Endodermal cell (in vitro differentiated cells): Measurements from ENCODE around the gene TUBGCP2. TPM values are rescaled to one million over a fixed set of nuclear protein-coding genes. Genes with fewer than 3 reads are reported as not detected.

Experiments used
- DNase-seq: peaks from one replicate; pipeline ENCODE4 v3.0.0-alpha.2; 2017
- H3K27ac ChIP-seq: 2 replicates; pipeline ENCODE4 v1.5.1; 2013; ENCODE audit warnings: mild to moderate bottlenecking, low read depth, low read length, moderate library complexity
- H3K27me3 ChIP-seq: 2 replicates; pipeline ENCODE4 v1.6.1; 2013; ENCODE audit warnings: mild to moderate bottlenecking, low read length, moderate library complexity; ENCODE audit not compliant: insufficient read depth, control insufficient read depth, poor library complexity, severe bottlenecking
- H3K36me3 ChIP-seq: 2 replicates; pipeline ENCODE4 v1.7.0; 2013; ENCODE audit warnings: mild to moderate bottlenecking, low read length, moderate library complexity; ENCODE audit not compliant: control insufficient read depth, insufficient read depth
- H3K4me1 ChIP-seq: one replicate; pipeline ENCODE4 v1.7.0; 2013; ENCODE audit warnings: low read length; ENCODE audit not compliant: control insufficient read depth, insufficient read depth
- H3K4me3 ChIP-seq: 2 replicates; pipeline ENCODE4 v1.5.1; 2013; ENCODE audit warnings: mild to moderate bottlenecking, low read length, moderate library complexity
- H3K9ac ChIP-seq: 2 replicates; pipeline ENCODE4 v1.6.1; 2013; ENCODE audit warnings: mild to moderate bottlenecking, low read length, moderate library complexity; ENCODE audit not compliant: poor library complexity, severe bottlenecking; ENCODE audit errors: extremely low read depth
- H3K9me3 ChIP-seq: 2 replicates; pipeline ENCODE4 v1.6.1; 2013; ENCODE audit warnings: mild to moderate bottlenecking, low read length, moderate library complexity; ENCODE audit not compliant: control insufficient read depth
- H3K27ac Mint-ChIP-seq: 2 replicates; pipeline ENCODE4 v1.8.0; 2020; ENCODE audit warnings: mixed read lengths
- H3K27me3 Mint-ChIP-seq: 2 replicates; pipeline ENCODE4 v1.8.0; 2021; ENCODE audit warnings: mild to moderate bottlenecking, mixed read lengths; ENCODE audit not compliant: insufficient read depth
- H3K36me3 Mint-ChIP-seq: 2 replicates; pipeline ENCODE4 v1.8.0; 2020; ENCODE audit warnings: low read depth, mixed read lengths
- H3K4me1 Mint-ChIP-seq: 2 replicates; pipeline ENCODE4 v1.8.0; 2020; ENCODE audit warnings: mixed read lengths
- H3K4me3 Mint-ChIP-seq: 2 replicates; pipeline ENCODE4 v1.8.0; 2020; ENCODE audit warnings: mild to moderate bottlenecking, moderate library complexity, mixed read lengths
- H3K9me3 Mint-ChIP-seq: 2 replicates; pipeline ENCODE4 v1.8.0; 2020; ENCODE audit warnings: mild to moderate bottlenecking, mixed read lengths
- WGBS, 2 experiments: methylation state at CpG; one replicate each; pipeline versions ENCODE4 v1.1.5 to v1.1.7; 2013; ENCODE audit warnings: missing lambda C conversion rate in 2 of 2, mixed read lengths in 1 of 2; ENCODE audit not compliant: insufficient coverage in 1 of 2, insufficient read length in 1 of 2; 5-methylcytosine and 5-hydroxymethylcytosine counted together
- total RNA-seq, 2 donors: library from RNA; stranded (reverse); fragmentation: NEBNext Ultra II Directional in 1 of 2; extraction: Animal tissue kit (Norgen Biotek cat#: 25700) in 1 of 2; gene quantifications; 2 replicates in 1 of 2; 3 replicates in 1 of 2; pipeline ENCODE4 v1.2.1, GENCODE V29; 2021
- TF ChIP-seq, protein P1 (sequence below): fragments of 200-600 bp; sonication (generic); conservative IDR thresholded peaks from 2 replicates; pipeline ENCODE4 v1.5.0; 2021; ENCODE audit warnings: antibody characterized with exemption, mild to moderate bottlenecking

The TUBGCP2 gene
- total RNA-seq, 2 donors from 2014 or later: 52.8 to 63.0 TPM

DNA sequence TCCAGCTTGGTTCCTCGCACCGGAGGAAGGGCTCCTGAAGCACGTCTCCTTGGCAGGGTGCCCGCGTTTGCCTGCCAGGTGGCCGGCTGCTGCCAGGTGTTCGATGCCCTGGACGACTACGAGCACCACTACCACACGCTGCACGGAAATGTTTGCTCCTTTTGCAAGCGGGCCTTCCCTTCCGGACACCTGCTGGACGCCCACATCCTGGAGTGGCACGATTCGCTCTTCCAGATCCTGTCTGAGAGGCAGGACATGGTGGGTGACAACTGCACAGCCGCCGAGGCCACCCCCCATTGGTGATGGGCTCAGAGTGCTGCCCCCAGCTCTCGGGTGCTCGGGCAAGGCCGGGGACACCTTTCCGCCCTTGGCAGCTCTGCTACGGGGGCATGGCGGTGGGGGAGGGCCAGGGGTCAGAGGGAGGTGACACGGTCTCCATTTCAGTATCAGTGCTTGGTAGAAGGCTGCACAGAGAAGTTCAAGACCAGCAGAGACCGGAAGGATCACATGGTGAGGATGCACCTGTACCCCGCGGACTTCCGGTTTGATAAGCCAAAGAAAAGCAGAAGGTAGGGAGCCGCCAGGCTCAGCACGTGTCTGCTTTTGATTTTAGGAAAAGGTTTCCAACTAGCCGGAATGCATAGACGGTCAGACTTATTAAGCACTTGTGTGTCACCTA, 1.2 kb upstream of the TUBGCP2 start:
- Mint-ChIP-seq H3K27me3 (no peaks in the 10 kb centered on the region), H3K36me3 (peaks cover 28% of the 10 kb centered on the region), H3K4me3 (peak overlapping the region; percentile 93), H3K9me3 (no peaks in the 10 kb centered on the region), H3K4me1 (peaks cover 17% of the 10 kb centered on the region), H3K27ac (peak overlapping the region; percentile 10)
- no peaks in the 10 kb centered on the region for H3K9me3 ChIP-seq
- no peak overlapping the region for H3K27ac ChIP-seq
- DNase-seq: no peak
- no peak overlapping the region for H3K4me3 ChIP-seq
- no peaks in the 10 kb centered on the region for H3K27me3 ChIP-seq
- TF ChIP-seq, protein P1, sequence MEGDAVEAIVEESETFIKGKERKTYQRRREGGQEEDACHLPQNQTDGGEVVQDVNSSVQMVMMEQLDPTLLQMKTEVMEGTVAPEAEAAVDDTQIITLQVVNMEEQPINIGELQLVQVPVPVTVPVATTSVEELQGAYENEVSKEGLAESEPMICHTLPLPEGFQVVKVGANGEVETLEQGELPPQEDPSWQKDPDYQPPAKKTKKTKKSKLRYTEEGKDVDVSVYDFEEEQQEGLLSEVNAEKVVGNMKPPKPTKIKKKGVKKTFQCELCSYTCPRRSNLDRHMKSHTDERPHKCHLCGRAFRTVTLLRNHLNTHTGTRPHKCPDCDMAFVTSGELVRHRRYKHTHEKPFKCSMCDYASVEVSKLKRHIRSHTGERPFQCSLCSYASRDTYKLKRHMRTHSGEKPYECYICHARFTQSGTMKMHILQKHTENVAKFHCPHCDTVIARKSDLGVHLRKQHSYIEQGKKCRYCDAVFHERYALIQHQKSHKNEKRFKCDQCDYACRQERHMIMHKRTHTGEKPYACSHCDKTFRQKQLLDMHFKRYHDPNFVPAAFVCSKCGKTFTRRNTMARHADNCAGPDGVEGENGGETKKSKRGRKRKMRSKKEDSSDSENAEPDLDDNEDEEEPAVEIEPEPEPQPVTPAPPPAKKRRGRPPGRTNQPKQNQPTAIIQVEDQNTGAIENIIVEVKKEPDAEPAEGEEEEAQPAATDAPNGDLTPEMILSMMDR: no peak
- peaks cover 28% of the 10 kb centered on the region for H3K36me3 ChIP-seq
- H3K9ac ChIP-seq: no peak overlapping the region
- WGBS, 2 experiments: 95 to 96% methylated on average over 33 of the region's 33 CpGs
- peaks cover 14% of the 10 kb centered on the region for H3K4me1 ChIP-seq

- peak overlapping the region; percentile 87 for H3K9ac ChIP-seq
- no peaks in the 10 kb centered on the region for H3K27me3 ChIP-seq
- peaks cover 28% of the 10 kb centered on the region for H3K36me3 ChIP-seq
- H3K4me3 Mint-ChIP-seq: peak overlapping the region; percentile 93
- TF ChIP-seq, protein P1: no peak
- peak overlapping the region; percentile 96 for H3K4me3 ChIP-seq
- H3K27ac ChIP-seq: peak overlapping the region; percentile 92
- peaks cover 14% of the 10 kb centered on the region for H3K4me1 ChIP-seq
- peak overlapping the region; percentile 68 for H3K27ac Mint-ChIP-seq
- DNase-seq: peak; percentile 99
- H3K9me3 Mint-ChIP-seq: no peaks in the 10 kb centered on the region
- H3K27me3 Mint-ChIP-seq: no peaks in the 10 kb centered on the region
- no peaks in the 10 kb centered on the region for H3K9me3 ChIP-seq
- peaks cover 29% of the 10 kb centered on the region for H3K36me3 Mint-ChIP-seq
- peaks cover 17% of the 10 kb centered on the region for H3K4me1 Mint-ChIP-seq
- 28 to 58% methylated on average over 22 to 46 of the region's 46 CpGs for WGBS, 2 experiments
Measured at GRCh38 chr10:133309100-133309719, 538 bp upstream of the TUBGCP2 start.

DNA sequence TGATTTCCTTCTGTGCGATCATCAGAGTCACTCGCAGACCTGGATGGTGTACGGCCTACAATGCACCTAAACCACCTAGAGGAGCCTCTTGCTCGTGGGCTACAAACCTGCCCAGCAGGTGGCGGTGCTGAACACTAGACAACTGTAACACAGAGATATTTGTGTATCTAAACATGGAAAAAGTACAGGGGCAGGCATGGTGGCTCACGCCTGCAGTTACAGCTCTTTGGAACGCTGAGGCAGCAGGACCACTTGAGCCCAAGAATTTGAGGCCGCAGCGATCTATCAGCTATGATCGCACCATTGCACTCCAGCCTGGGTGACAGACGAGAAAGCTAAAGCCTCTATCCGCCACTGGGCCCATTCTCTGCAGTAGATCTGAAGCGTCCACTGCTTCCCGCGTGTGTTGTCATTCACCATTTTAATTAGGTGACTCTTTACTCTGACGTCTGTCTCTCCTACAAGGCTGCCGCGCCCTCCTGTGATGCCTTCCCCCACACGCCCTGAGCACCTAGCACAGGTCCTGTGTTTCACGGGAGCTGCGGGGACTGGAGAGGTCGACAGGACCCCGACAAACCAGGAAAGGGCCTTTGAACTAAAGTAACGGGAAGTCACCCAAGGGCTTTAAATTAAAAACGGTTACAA, 774 bp downstream of the TUBGCP2 start:
- Histone ChIP-seq H3K9ac (peak overlapping the region; percentile 87), H3K27ac (peak overlapping the region; percentile 41), H3K36me3 (peaks cover 28% of the 10 kb centered on the region), H3K4me1 (peaks cover 14% of the 10 kb centered on the region), H3K9me3 (no peaks in the 10 kb centered on the region), H3K27me3 (no peaks in the 10 kb centered on the region), H3K4me3 (peak overlapping the region; percentile 96)
- peak; percentile 89 for DNase-seq
- H3K9me3 Mint-ChIP-seq: no peaks in the 10 kb centered on the region
- peak overlapping the region; percentile 93 for H3K4me3 Mint-ChIP-seq
- H3K27ac Mint-ChIP-seq: peak overlapping the region; percentile 98
- peaks cover 17% of the 10 kb centered on the region for H3K4me1 Mint-ChIP-seq
- TF ChIP-seq, protein P1: peak; percentile 81
- 12 to 13% methylated on average over 22 to 25 of the region's 25 CpGs for WGBS, 2 experiments
- H3K27me3 Mint-ChIP-seq: no peaks in the 10 kb centered on the region
- peaks cover 29% of the 10 kb centered on the region for H3K36me3 Mint-ChIP-seq
